NCI-H2227 (cell line): ENCODE data around the gene ATP10D.
"Not testable (repeated sequence)": the region's sequence is repeated elsewhere in the genome, so short reads cannot be mapped to it uniquely, and the experiment has no call there.

Experiments used
- DNase-seq: peaks from one replicate; lab custom pipeline; 2025; ENCODE audit not compliant: unreplicated experiment; lab: John Stamatoyannopoulos, UW

ATP10D gene

DNA sequence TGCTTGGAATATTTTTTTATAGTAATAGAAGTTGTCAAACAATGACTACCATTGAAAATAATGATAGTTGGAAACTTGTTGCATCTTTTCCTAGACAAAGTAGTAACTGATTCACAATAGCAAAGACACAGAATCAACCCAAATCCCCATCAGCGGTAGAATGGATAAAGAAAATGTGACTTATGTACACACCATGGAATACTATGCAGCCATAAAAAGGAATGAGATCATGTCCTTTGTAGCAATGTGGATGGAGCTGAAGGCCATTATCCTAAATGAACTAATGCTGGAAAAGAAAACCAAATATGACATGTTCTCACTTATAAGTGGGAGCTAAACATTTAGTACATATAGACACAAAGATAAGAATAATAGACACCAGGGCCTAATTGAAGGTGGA is 49.7 kb downstream of the ATP10D start:
- DNase-seq: no peak

DNA sequence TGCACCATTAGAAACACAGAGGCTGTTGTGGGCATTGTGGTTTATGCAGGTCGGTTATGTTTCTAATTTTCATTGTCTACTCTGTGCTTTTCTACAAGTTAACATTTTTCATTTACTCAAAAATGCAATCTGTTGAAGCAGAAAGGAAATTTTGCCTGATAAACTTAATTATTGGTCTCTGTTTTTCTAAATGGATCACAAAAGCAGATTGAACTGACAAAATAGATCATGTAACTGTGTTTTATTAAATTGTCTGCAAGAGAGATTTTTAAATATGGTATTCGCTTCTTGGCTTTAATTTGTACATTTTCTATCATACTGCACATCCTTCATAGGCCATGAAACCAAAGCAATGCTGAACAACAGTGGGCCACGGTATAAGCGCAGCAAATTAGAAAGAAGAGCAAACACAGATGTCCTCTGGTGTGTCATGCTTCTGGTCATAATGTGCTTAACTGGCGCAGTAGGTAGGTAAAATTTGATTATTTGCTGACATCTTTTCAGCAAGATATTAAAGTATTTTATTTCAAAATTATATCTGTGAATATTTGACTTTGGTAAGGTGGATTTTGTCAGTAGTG is 50.6 kb downstream of the ATP10D start:
- DNase-seq: no peak

DNA sequence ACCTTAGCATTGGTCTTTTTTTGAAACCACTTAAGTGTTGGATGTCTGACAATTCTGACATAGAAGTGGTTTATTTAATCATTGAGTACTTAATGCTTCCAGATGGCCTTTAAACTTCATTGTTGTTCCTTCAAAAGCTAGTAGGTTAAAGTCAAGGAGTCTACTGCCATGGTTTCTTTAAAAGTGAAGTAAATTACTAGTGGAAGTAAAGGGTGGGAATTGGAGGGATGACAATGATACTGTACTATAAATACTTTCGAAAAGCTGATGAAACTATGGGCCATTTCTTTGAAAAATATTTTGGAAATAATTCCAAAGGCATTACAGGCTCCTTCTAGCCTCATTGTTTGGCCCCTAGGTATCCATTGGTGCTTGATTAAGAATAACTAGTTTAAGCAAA is 51.9 kb downstream of the ATP10D start:
- DNase-seq: no peak

DNA sequence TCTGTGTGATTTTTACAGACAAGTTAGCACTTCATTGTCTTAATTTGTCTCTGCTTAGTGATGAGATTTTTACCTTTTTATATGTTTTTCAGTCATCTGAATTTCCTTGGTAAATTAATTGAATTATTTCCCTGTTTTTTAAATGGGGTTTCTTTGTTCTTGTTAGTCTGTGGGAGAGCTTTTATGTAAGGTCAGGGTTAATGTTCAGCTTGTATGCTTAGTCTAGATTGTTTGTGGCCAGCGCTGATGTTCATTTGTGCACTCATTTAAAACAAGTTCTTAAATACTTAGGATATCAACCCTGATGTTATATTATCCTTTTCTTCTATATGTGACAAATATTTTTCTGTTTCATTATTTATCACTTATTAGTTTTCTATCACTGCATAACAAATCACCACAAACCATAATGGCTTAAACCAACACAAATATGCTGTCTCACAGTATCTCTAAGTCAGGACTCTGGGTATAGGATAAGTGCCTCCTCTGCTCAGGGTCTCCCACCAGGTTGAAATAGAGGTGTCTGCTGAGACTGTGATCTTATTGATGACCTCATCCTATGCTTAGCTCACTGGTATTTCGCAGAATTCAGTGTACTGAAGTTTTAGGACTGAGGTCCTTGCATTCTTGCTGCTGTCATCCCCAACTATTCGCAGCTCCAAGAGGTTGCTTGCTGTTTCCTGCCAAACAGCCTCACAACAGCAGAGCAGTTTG is 53.2 kb downstream of the ATP10D start:
- no peak for DNase-seq

DNA sequence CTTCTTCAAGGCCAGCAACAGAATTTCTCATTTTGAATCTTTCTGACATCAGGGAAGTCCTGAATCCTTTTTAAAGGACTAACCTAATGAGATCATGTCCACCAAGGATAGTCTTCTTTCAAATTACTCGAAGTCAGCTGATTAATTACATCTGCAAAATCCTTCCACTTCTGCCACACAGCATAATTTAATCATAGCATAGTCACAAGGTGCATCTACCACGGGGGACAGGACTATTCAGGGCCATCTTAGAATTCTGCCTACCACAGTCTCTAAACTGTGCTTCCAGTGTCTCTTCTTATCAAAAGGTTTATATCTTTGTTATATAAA is 53.7 kb downstream of the ATP10D start:
- no peak for DNase-seq

DNA sequence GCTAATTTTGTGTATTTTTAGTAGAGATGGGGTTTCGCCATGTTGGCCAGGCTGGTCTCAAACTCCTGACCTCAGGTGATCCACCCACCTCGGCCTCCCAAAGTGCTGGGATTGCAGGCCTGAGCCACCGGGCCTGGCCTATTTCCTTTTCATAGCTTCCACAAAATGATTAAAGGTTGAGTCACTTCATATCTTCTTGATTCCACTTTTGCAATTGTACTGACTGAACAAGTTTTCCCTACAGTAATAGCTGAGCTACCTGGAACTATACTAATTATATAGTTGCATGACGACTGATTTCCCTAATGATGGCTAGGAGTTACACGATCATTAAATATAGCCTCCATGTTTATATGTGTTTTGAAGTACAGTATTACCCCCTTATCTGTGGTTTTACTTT is 57.6 kb downstream of the ATP10D start:
- not testable (repeated sequence) for DNase-seq

DNA sequence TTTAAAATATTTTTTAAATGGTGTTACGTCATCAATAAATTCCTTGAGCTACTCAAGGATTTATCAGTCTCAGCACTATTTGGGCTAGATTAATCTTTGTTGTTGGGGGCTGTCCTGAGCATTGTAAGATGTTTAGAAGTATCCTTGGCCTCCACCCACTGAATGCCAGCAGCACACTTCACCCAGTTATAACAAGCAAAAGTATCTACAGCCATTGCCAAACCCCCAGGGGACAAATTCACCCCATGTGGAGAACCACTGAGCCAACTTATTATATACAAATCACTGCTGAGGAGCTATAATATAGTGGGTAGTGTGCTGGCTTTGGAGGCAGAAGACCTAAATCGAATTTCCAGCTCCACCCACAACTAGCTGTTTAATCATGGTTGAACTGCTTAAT is 58.3 kb downstream of the ATP10D start:
- no peak for DNase-seq

DNA sequence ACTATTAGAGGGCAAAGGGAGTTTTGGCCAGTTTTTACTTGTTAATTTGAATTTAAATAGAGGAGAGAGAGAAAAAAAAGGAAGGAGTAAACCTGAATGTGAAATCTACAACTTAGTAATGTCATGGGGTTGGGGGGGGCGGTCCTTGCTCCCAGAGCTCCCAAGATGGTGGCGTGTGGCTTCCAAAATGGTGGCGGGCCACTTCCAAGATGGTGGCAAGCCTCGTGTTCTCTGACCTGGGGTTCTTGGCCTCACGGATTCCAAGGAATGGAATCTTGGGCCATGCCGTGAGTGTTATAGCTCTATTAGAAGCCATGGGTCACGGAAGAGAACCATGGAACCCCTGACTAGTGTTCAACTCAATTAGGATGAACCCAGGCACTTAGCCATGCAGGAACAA is 65.3 kb downstream of the ATP10D start:
- not testable (repeated sequence) for DNase-seq

DNA sequence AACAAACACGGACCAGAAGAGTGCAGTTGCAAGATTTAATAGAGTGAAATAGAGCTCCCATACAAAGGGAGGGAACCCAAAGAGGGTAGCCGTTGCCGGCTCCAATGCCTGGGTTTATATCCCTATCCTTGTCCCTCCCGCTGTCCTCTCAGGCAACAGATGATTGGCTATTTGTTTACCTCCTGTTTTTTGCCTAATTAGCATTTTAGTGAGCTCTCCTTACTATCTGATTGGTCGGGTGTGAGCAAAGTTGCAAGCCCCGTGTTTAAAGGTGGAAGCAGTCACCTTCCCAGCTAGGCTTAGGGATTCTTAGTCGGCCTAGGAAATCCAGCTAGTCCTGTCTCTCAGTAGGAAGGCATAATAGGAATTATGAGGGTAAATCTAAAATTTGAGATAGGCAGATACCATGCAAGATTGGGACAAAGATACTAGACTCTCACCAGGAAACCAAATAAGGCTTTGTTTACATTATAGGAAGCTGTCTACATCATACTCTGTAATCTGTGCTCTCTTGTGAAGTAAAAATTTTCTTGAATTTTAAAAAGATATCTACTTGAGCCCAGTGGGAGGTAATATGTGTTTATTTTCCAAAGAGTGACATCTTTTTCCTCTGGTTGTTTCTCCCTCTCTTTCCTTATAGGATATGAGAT is 65.9 kb downstream of the ATP10D start:
- no peak for DNase-seq

DNA sequence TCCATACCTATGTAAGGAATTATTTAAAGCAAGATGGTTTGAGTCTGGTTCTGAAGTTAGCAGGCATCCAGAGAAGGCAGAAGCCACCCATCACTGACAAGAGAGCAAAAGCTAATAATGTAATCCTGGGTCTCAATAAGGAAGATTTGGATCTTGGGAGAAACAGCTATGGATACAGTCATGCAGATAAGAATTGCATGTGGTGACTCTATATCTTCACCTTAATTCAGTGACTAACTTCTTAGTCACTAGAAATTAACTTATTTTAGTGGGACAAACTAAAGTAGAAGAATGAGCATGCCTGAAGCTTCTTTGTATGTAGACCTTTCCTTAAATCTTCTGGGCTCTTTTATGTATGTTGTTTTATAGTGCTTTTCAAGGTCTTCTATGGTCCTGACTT is 66.6 kb downstream of the ATP10D start:
- no peak for DNase-seq

DNA sequence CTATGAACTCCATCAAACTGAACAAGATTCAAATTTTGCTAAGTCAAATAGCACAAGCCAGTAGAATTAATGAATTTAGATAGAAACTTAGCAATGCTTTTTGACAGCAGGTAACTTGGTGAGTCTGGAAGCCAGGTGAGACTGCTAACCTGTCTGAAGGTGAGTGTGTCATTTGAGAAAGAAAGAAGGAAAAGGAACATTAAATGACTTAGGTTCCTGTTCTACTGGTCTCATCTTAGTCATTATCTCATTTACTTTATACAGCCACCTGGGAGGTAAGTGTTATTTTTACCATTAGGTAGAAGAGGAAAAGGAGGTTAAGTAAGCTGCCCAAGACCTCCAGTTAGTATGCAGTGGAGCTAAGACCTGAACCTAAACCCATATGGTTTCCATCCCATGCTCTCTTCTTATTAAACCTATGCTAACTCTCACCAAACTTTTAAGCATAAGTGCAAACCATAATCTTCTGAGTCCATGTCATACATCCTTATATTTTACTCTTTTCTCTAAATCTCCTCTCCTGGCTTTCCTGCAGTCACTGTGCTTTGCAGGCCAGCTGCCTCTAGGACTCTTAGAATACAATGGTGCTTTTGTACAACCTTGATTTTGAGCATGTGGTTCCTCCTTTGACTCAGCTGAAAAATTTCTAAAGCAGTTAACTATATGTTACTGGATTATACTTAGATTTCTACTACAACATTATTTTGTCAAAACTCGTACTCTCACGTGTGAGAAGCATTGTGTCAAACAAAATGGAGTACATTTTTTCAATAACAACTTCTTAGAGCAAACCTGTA is 68.5 kb downstream of the ATP10D start:
- no peak for DNase-seq

DNA sequence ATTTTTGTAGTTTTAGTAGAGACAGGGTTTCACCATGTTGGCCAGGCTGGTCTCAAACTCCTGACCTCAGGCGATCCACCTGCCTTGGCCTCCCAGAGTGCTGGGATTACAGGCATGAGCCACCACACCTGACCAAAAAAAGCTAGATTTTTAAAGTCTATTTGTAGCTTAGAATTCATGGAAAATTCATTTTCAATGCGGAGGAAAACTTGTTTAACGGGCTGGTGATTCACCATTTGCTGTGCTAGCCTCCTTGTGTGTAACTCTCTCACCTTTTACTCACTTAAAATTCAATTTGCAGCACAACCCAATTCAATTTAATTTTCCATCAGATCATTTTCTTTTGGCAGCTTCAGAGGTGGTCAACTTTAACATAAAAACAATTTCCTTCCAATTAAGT is 70.8 kb downstream of the ATP10D start:
- DNase-seq: not testable (repeated sequence)

DNA sequence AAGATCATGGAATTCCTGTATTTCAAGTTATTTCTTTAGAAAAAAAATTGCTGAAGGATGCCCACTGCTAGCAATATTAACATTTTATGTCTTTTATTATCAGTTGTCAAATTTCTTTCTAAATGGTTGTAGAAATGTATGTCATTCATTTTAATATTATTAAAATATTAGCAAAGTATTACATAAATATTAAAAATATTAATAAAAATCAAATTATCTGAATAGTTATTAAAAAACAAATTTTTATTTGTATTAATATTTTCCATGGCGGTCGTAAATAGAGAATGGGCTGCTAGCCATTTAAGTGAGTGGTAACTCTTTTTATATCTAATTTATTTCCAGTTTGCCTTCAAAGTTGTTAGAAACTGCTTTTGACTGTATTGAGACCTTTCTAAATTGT is 72.2 kb downstream of the ATP10D start:
- no peak for DNase-seq

DNA sequence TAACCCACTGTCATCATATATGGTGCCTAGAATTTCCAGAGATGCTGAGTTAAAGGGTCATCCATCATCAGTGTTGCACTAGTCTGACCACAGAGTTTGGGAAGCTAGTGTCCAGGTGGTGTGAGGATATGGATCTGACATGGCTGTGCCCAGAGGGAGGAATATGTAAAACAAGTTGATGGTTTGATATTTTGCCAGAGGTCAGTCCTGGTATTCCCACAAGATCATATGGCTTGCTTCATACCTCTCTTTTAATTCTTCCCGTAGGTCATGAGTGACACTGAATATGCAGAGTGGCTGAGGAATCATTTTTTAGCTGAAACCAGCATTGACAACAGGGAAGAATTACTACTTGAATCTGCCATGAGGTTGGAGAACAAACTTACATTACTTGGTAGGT is 75.6 kb downstream of the ATP10D start:
- DNase-seq: no peak

DNA sequence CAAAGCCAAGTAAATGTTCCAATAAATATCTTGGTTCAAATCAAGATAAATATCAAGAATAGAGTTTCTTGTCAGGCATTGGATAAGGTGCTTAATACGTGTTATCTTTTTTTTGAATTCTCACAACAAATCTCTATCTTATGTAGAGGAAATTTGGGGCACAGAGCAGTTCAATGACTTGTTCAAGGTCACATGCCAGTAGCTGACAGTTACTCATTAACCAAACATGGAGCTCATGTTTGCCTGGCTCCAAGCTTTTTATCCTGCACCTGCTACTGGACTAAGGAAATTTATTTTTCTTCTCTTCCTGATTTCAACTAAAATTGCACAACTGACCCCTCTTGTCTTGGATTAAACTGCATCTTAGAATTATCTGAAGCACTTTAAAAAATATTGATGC is 76.3 kb downstream of the ATP10D start:
- DNase-seq: no peak

DNA sequence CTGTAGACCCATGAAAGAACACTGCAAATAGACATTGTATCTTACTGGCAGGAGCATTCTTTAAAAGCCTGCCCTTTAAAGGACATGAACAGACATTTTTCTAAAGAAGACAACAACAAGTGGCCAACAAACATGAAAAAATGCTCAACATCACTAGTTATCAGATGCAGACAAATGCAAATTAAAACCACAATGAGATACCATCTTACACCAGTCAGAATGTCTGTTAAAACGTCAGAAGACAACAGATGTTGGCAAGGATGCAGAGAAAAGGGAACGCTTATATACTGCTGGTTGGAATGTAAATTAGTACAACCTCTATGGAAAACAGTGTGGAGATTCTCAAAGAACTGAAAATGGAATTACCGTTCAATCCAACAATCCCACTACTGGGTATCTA is 77.2 kb downstream of the ATP10D start:
- DNase-seq: no peak

DNA sequence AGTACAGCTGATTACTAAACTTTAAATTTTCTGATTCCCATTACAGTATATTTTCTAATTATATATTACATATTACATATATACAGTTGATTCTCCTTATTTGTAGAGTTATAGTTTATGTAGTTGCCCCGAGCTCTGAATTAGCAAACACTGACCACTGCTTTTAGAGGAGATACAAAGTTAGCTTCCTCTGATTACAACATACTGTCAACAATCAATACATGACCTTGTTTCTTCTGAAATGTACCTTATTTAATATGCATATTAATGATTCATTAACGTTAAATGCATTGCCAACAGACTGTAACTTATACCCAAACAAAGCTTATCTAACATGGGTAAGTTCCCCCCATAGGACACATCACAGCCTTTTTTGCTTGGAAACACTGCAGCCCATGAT is 81.5 kb downstream of the ATP10D start:
- no peak for DNase-seq

DNA sequence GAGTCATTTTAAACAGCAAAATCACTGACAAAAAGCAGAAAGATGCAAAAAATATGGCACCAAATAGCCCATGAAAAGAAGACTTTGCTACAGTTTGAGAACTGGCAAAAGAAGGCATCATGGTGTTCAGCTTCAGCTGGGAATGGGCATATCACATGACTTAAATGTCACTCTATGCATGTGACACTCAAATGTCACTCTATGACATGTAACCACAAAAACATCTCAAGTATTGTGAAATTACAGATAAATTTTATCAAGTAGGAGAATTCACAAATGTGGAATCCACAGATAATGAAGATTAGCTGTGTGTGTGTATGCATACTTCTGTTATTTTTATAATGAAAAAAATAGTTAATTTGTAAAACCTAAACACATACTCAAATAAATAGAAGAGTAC is 81.9 kb downstream of the ATP10D start:
- no peak for DNase-seq

DNA sequence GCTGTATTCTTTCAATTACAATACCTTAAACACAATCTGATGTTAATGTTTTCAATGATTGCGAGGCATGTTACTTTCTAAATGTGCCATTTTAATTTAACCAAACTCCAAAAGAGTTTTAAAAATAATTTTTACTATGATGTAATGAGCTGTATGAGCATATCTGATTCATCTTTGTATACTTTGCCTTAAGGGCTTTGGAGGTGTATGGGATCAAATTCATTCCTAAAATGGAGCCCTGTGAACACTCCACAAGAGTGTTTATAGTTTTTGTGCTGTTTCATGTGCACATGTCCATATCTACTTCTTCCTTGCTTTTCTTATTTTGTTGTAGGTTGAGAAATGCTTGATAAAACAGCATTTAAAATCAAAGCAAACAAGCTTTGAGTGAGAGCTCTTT is 82.4 kb downstream of the ATP10D start:
- DNase-seq: no peak

DNA sequence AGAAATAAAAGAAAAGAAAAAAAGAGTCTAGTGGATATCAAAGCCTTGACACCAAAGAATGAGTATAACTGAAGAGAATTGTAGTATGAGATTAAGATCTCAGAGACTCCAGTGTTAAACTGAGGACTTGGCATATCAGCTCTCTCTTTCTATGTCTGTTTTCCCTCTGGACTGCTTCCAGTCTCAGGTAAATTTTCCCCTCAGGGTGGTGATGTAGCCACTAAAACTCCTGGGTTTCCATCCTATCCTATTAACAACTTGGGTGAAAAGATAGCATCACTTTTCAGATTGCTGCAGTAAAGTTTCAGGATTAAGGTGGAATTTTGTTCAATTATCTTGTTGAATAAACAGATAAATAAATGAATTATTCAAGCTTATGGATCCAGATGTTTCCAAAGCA is 85.7 kb downstream of the ATP10D start:
- DNase-seq: no peak

DNA sequence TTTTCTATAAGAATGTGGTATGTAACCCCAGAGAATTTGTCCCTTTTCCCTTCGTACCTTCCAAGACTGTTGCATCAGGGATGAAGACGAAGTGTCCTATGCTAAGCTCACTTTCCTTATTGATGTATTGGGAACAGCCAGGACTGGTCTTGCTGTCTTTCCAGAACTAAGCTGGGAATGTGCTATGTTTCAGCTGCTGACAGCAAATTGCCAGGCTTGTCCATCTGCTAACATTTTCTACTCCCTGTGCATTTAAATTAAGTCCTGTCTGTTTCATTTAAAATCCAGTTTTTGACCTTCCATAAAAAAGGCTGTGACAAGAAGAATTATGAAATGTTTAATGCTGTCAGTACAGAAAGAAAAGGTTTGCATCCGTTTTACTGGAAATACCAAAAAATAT is 87.9 kb downstream of the ATP10D start:
- no peak for DNase-seq
